CD4-positive, alpha-beta T cell (primary cell): ENCODE measurements around the gene KIF21B. TPM values are rescaled to one million over a fixed set of nuclear protein-coding genes. Genes with fewer than 3 reads are reported as not detected.

Experiments
- ATAC-seq: fragments of 200-7000 bp; cut with Tn5 transposase; one replicate; pipeline ENCODE4 v1.10.0; 2022; ENCODE audit warnings: mild to moderate bottlenecking; ENCODE audit not compliant: poor library complexity
- CTCF ChIA-PET: fragments of 350-600 bp; sonication (Branson Sonifier 250); formaldehyde crosslinking; loops from one replicate; lab custom pipeline; 2021; ENCODE audit warnings: antibody characterized with exemption, inconsistent platforms; lab: Charles Lee
- POLR2A ChIA-PET: fragments of 350-600 bp; sonication (Branson Sonifier 250); formaldehyde crosslinking; loops from one replicate; lab custom pipeline; 2021; ENCODE audit warnings: antibody characterized with exemption, inconsistent platforms; lab: Charles Lee
- DNase-seq, 14 experiments: peaks; one replicate each; pipeline ENCODE4 v3.0.0-alpha.2; 2013 to 2020; ENCODE audit warnings: mixed read lengths in 2 of 14
- H3K27ac ChIP-seq, 2 donors: one replicate each; pipeline versions ENCODE4 v1.5.1 to v1.7.0; 2013; ENCODE audit warnings: low read length in 2 of 2, low read depth in 1 of 2, mild to moderate bottlenecking in 1 of 2
- H3K27me3 ChIP-seq, 2 experiments: 1 replicate in 1 of 2; 2 replicates in 1 of 2; pipeline versions ENCODE4 v1.6.1 to v1.7.0; 2013; ENCODE audit warnings: low read length in 2 of 2, control low read depth in 1 of 2, mild to moderate bottlenecking in 1 of 2, moderate library complexity in 1 of 2; ENCODE audit not compliant: insufficient read depth in 2 of 2, control insufficient read depth in 1 of 2
- H3K36me3 ChIP-seq: one replicate; pipeline ENCODE4 v1.6.1; 2013; ENCODE audit warnings: low read length, control low read depth; ENCODE audit not compliant: insufficient read depth
- H3K4me1 ChIP-seq: one replicate; pipeline ENCODE4 v1.6.1; 2013; ENCODE audit warnings: low read length, control low read depth; ENCODE audit not compliant: insufficient read depth
- H3K4me3 ChIP-seq: one replicate; pipeline ENCODE4 v1.5.1; 2013; ENCODE audit warnings: mild to moderate bottlenecking, low read length, moderate library complexity
- H3K9me3 ChIP-seq, 2 experiments: 1 replicate in 1 of 2; 2 replicates in 1 of 2; pipeline versions ENCODE4 v1.6.1 to v1.7.0; 2013; ENCODE audit warnings: low read length in 2 of 2, mild to moderate bottlenecking in 2 of 2, control low read depth in 1 of 2, moderate library complexity in 1 of 2; ENCODE audit not compliant: control insufficient read depth in 1 of 2, insufficient read depth in 1 of 2
- H3K27ac Mint-ChIP-seq: one replicate; pipeline ENCODE4 v1.8.0; 2020; ENCODE audit warnings: mixed read lengths
- H3K27me3 Mint-ChIP-seq: one replicate; pipeline ENCODE4 v1.8.0; 2021; ENCODE audit warnings: mixed read lengths
- H3K36me3 Mint-ChIP-seq: one replicate; pipeline ENCODE4 v1.8.0; 2021; ENCODE audit warnings: low read depth, mixed read lengths
- H3K4me1 Mint-ChIP-seq: one replicate; pipeline ENCODE4 v1.8.0; 2021; ENCODE audit warnings: low read depth, mixed read lengths
- H3K4me3 Mint-ChIP-seq: one replicate; pipeline ENCODE4 v1.8.0; 2020; ENCODE audit warnings: mild to moderate bottlenecking, mixed read lengths
- H3K9me3 Mint-ChIP-seq: one replicate; pipeline ENCODE4 v1.8.0; 2020; ENCODE audit warnings: mixed read lengths
- CTCF ChIP-seq: fragments of 200-600 bp; IDR thresholded peaks from one replicate; pipeline ENCODE4 v1.8.0; 2022; ENCODE audit warnings: antibody characterized with exemption, mild to moderate bottlenecking
- intact Hi-C, 2 experiments: fragments of 100-400 bp; cut with DNase I in 1 of 2; cut with micrococcal nuclease in 1 of 2; formaldehyde crosslinking; loops; one replicate each; pipeline versions ENCODE4 v1.15.1 to v1.9.0; 2023 to 2025; cut with DNase I, micrococcal nuclease
- total RNA-seq, 174 experiments: library from RNA in 2 of 174; stranded (reverse) in 2 of 174; gene quantifications; one replicate each; pipeline ENCODE4 v1.2.3 and lab custom pipeline; 2021 to 2026

KIF21B gene
- total RNA-seq, 2 experiments from 2014 or later = 64.5 to 65.4 TPM

- ATAC-seq = no peak
- Histone ChIP-seq H3K27me3 (no peaks in the 10 kb centered on the region), H3K4me1 (peaks cover 3% of the 10 kb centered on the region), H3K27ac (no peak overlapping the region), H3K4me3 (no peak overlapping the region), H3K9me3 (no peaks in the 10 kb centered on the region), H3K36me3 (no peaks in the 10 kb centered on the region)
- H3K36me3 Mint-ChIP-seq = no peaks in the 10 kb centered on the region
- H3K27ac Mint-ChIP-seq = no peak overlapping the region
- peaks cover 6% of the 10 kb centered on the region for H3K4me1 Mint-ChIP-seq
- no peak overlapping the region for H3K4me3 Mint-ChIP-seq
- intact Hi-C loops = no loop called here
- TF ChIP-seq CTCF = no peak
- DNase-seq = no peak
- POLR2A ChIA-PET = no interaction called here
- CTCF ChIA-PET = no interaction called here
- H3K27me3 Mint-ChIP-seq = no peaks in the 10 kb centered on the region
- no peaks in the 10 kb centered on the region for H3K9me3 Mint-ChIP-seq
These were observed 30.6 kb upstream of the KIF21B start for GRCh38 chr1:201054091-201054543.

- H3K27me3 ChIP-seq = no peaks in the 10 kb centered on the region
- DNase-seq = no peak
- ChIA-PET CTCF (no interaction called here), POLR2A (no interaction called here)
- H3K27me3 Mint-ChIP-seq = no peaks in the 10 kb centered on the region
- intact Hi-C loops = no loop called here
- no peaks in the 10 kb centered on the region for H3K9me3 Mint-ChIP-seq
- H3K9me3 ChIP-seq = no peaks in the 10 kb centered on the region
- H3K4me3 Mint-ChIP-seq = no peak overlapping the region
- H3K4me1 ChIP-seq = peaks cover 3% of the 10 kb centered on the region
- TF ChIP-seq CTCF = no peak
- H3K4me1 Mint-ChIP-seq = peaks cover 6% of the 10 kb centered on the region
- H3K36me3 Mint-ChIP-seq = no peaks in the 10 kb centered on the region
- H3K27ac ChIP-seq = no peak overlapping the region
- H3K27ac Mint-ChIP-seq = no peak overlapping the region
- H3K36me3 ChIP-seq = no peaks in the 10 kb centered on the region
- no peak overlapping the region for H3K4me3 ChIP-seq
- ATAC-seq = no peak
These were observed 29.8 kb upstream of the KIF21B start for GRCh38 chr1:201053155-201053860.

- Histone ChIP-seq H3K4me1 (peaks cover 3% of the 10 kb centered on the region), H3K9me3 (no peaks in the 10 kb centered on the region), H3K27me3 (no peaks in the 10 kb centered on the region), H3K4me3 (no peak overlapping the region), H3K27ac (no peak overlapping the region), H3K36me3 (no peaks in the 10 kb centered on the region)
- no peaks in the 10 kb centered on the region for H3K9me3 Mint-ChIP-seq
- ChIA-PET POLR2A (no interaction called here), CTCF (interaction anchor here (1.3 kb wide), 1 partner anchor 9 kb away, joined by 4 read pairs; no protein-coding TSS in a partner anchor)
- DNase-seq (no peak), ATAC-seq (no peak)
- H3K27me3 Mint-ChIP-seq = no peaks in the 10 kb centered on the region
- H3K36me3 Mint-ChIP-seq = no peaks in the 10 kb centered on the region
- intact Hi-C loops = no loop called here
- H3K27ac Mint-ChIP-seq = no peak overlapping the region
- H3K4me3 Mint-ChIP-seq = no peak overlapping the region
- H3K4me1 Mint-ChIP-seq = no peaks in the 10 kb centered on the region
- no peak for TF ChIP-seq CTCF
These were observed 27.9 kb upstream of the KIF21B start for GRCh38 chr1:201051399-201051798.
